ENCODE data around the gene LRRC39.
"Not testable (repeated sequence)": the region's sequence is repeated elsewhere in the genome, so short reads cannot be mapped to it uniquely, and the experiment has no call there.

LRRC39 gene

GRCh38 chr1:100178091-100178490 is at the start of gene LRRC39:
Gene LRRC39 (minus strand): TSS chr1:100178256. CDS start chr1:100168516, 9,740 bp downstream.
- no peak for DNase-seq

- no peak for DNase-seq
Observed at GRCh38 chr1:100222428-100222827, 44.4 kb upstream of the LRRC39 start.

GRCh38 chr1:100219883-100220282 is 41.8 kb upstream of the LRRC39 start:
- DNase-seq = no peak

DNA sequence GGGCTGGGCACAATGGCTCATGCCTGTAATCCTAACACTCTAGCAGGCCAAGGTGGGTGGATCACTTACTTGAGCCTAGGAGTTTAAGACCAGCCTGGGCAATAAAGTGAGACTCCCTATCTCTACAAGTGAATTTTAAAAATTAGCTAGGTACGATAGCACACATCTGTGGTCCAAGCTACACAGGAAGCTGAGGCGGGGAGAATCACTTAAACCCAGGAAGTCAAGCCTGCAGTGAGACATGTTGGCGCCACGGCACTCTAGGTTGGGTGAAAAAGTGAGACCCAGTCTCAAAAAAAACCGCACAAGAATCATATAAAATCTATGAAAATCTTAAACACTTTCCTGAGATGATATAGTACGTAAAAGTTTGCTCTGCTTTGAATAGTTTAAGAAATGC is 41.4 kb upstream of the LRRC39 start:
- no peak for DNase-seq

GRCh38 chr1:100217834-100218233 is 39.8 kb upstream of the LRRC39 start:
- DNase-seq = no peak

DNA sequence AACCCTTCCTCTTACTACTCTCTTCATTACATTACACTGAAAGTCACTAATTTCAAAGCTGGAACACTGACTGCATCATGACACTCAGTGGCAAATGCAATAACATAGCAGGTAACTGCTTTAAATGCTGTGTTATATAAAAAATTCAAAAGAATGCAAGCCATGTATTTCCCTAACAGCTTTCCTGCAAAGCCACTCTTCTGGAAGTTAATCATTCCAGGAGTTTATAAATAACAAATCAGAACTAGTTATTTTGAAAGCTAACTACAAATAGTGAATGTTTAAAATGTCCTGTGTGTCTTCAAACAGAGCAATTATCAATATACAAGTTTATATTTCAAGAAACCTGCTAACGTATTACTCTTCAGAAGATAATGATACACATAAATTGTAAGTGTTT is 37.0 kb upstream of the LRRC39 start:
- DNase-seq = no peak

DNA sequence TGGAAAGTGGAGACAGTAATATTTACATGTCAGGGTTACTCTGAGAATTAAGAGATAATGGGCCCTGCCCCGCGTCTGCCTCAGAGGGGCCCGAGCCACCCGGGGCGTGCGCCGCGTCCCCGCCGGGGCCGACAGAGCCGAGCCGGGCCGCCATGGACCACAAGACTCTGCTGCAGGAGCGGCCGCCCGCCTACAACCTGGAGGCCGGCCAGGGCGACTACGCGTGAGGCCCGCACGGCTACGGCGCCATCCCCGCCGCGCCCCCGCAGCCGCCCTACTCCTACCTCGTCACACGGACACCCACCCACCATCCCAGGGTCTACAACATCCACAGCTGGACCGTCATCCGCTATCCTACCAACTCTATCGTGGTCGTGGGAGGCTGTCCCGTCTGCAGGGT is 35.1 kb upstream of the LRRC39 start:
- no peak for DNase-seq

- no peak for DNase-seq
Observed at GRCh38 chr1:100206301-100206700, 28.2 kb upstream of the LRRC39 start.

GRCh38 chr1:100205593-100205992 is 27.5 kb upstream of the LRRC39 start:
- not testable (repeated sequence) for DNase-seq

- not testable (repeated sequence) for DNase-seq
Observed at GRCh38 chr1:100205103-100205502, 27.0 kb upstream of the LRRC39 start.

DNA sequence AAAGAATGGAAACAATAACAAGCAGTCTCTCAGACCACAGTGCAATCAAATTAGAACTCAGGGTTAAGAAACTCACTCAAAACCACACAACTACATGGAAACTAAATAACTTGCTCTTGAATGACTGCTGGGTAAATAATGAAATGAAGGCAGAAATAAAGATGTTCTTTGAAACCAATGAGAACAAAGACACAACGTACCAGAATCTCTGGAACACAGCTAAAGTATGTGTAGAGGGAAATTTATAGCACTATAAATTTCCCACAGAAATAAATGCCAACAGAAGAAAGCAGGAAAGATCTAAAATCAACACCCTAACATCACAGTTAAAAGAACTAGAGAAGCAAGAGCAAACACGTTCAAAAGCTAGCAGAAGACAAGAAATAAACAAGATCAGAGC is 24.6 kb upstream of the LRRC39 start:
- DNase-seq = not testable (repeated sequence)

DNA sequence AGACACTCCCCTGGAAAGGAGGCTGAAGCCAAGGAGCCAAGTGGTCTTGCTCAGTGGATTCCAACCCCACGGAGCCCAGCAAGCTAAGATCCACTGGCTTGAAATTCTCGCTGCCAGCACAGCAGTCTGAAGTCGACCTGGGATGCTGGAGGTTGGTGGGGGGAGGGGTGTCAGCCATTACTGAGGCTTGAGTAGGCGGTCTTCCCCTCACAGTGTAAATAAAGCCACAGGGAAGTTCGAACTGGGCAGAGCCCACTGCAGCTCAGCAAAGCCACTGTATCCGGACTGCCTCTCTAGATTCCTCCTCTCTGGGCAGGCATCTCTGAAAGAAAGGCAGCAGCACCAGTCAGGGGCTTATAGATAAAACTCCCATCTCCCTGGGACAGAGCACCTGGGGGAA is 22.0 kb upstream of the LRRC39 start:
- DNase-seq = not testable (repeated sequence)

GRCh38 chr1:100198596-100198995 is 20.5 kb upstream of the LRRC39 start:
- DNase-seq = no peak

- no peak for DNase-seq
Observed at GRCh38 chr1:100188617-100189016, 10.6 kb upstream of the LRRC39 start.

- DNase-seq = no peak
Observed at GRCh38 chr1:100187912-100188311, 9.9 kb upstream of the LRRC39 start.

GRCh38 chr1:100184536-100184935 is 6.5 kb upstream of the LRRC39 start:
- no peak for DNase-seq

GRCh38 chr1:100183370-100183769 is 5.3 kb upstream of the LRRC39 start:
- no peak for DNase-seq

GRCh38 chr1:100177295-100178041 is 588 bp downstream of the LRRC39 start:
- DNase-seq = no peak

DNA sequence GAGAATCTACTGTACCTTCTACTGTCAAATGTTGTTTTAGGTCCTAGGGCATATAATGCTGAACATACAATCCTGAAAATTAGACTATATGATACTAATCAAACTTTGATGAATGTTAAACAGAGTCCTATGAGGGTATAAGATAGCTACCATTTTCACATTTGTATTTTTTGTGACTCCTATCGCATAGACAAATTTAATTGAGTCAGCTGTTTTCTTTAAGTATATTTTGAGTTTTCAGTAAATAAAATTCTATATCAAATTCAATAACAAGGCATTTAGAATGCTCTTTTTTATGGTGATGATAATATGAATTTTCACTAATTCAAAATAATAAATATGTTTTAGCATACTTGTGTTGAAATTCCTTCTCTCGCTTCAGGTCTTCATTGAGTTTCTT is 10.0 kb downstream of the LRRC39 start:
- no peak for DNase-seq

GRCh38 chr1:100164702-100165101 is 13.4 kb downstream of the LRRC39 start:
- DNase-seq = no peak

GRCh38 chr1:100164216-100164615 is 13.8 kb downstream of the LRRC39 start:
- DNase-seq = no peak

GRCh38 chr1:100162881-100163280 is 15.2 kb downstream of the LRRC39 start:
- no peak for DNase-seq

DNA sequence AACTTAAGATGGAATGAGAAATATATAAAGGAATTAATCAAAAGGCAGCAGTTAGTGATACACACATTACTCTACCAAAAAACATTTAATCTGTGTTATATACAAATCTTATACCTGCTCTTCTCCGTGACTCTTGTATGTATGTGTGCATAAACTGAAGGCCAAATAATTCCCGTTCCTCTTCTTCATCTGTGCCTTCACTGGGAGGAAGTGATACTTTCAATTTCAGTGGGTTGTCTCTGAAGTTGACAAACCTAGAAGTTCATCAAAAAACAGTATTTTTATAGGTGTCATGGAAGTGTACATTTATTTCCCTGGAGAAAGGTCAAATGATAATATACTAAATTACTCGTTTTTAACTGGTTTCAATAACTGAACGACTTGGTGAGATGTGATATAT is 25.8 kb downstream of the LRRC39 start:
- DNase-seq = no peak

- no peak for DNase-seq
Observed at GRCh38 chr1:100151679-100152078, 26.4 kb downstream of the LRRC39 start.

DNA sequence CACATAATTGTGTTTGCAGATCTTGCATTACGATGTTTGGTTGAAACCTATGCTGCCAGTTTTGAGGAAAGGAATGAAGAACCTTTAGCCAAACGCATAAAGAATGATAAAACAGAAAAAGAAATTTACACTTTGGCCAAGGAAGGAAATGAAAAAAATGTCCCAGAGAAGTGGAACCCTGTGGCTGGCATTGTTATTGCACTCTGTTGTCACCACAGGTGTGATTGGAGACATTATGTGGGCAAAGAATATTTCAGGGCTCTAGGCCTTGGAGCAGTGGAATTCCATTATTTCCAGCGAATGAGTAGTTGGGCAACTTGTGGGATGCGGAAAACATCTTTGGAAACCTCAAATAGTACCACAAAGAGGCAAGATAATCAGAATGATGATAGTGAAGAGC is 30.2 kb downstream of the LRRC39 start:
- DNase-seq = no peak
